ENCODE results near the gene ASCL5. TPM values are rescaled to one million over a fixed set of nuclear protein-coding genes. Genes with fewer than 3 reads are reported as not detected.

The ASCL5 gene
- polyA plus RNA-seq, 3 donors = not detected

- Histone ChIP-seq H3K4me3 (replicated peaks in 1 of 3; ENCODE audit: low read depth in 2 of 3, low read length in 3 of 3) (no peak overlapping the region), H3K27me3 (ENCODE audit: control insufficient read depth in 2 of 2, insufficient read depth in 2 of 2, low read length in 2 of 2) (no peaks in the 10 kb centered on the region), H3K36me3 (replicated peaks in 1 of 2; ENCODE audit: control insufficient read depth in 1 of 2, insufficient read depth in 2 of 2, low read length in 2 of 2) (peaks cover 48 to 74% of the 10 kb centered on the region in 2 donors), H4K20me1 (ENCODE audit: insufficient read depth, low read length) (no peaks in the 10 kb centered on the region), H3K4me1 (ENCODE audit: control insufficient read depth in 1 of 2, insufficient read depth in 2 of 2, low read length in 2 of 2) (peaks cover 8 to 10% of the 10 kb centered on the region in 2 donors), H3K4me2 (replicated peaks; ENCODE audit: extremely low read depth, low read length, poor library complexity, severe bottlenecking) (no peak overlapping the region), H3K9ac (ENCODE audit: insufficient read depth, low read length, poor library complexity, severe bottlenecking) (no peak overlapping the region), H3K27ac (ENCODE audit: low read depth in 1 of 2, low read length in 2 of 2) (no peak overlapping the region), H2AFZ (ENCODE audit: insufficient read depth, low read depth, low read length, poor library complexity, severe bottlenecking) (no peak overlapping the region), H3K9me3 (replicated peaks in 1 of 2; ENCODE audit: control insufficient read depth in 1 of 2, insufficient read depth in 1 of 2, low read length in 2 of 2) (no peaks in the 10 kb centered on the region), H3K79me2 (ENCODE audit: insufficient read depth, low read length) (peaks cover 3% of the 10 kb centered on the region)
- Mint-ChIP-seq H3K9me3 (no peaks in the 10 kb centered on the region), H3K27me3 (ENCODE audit: low read depth in 3 of 3) (peaks cover 0 to 2% (median 1%) of the 10 kb centered on the region in 3 donors), H3K27ac (no peak overlapping the region), H3K36me3 (peaks cover 57 to 64% of the 10 kb centered on the region in 2 donors), H3K4me3 (no peak overlapping the region), H3K4me1 (peaks cover 10% of the 10 kb centered on the region)
- 77% methylated on average over 3 of the region's 4 CpGs for WGBS (ENCODE audit: insufficient coverage)
- no peak for DNase-seq
- TF ChIP-seq CTCF (IDR thresholded peaks at IDR 0.05) = no peak
- intact Hi-C loops (cut with micrococcal nuclease) = no loop called here
Measured at GRCh38 chr1:201149400-201149799, 22.4 kb upstream of the ASCL5 start.

GRCh38 chr1:201147396-201148015 is 20.5 kb upstream of the ASCL5 start:
- peaks cover under 1% of the 10 kb centered on the region for H3K4me1 Mint-ChIP-seq

More at GRCh38 chr1:201147396-201148015, 20.5 kb upstream of the ASCL5 start:
- Mint-ChIP-seq H3K4me3 (no peak overlapping the region), H3K36me3 (peaks cover 76 to 83% of the 10 kb centered on the region in 2 donors), H3K27ac (peak overlapping the region in 2 of 7 donors; percentile 37 to 43), H3K27me3 (ENCODE audit: low read depth in 3 of 3) (peaks cover 0 to 2% (median 1%) of the 10 kb centered on the region in 3 donors), H3K9me3 (no peaks in the 10 kb centered on the region)
- Histone ChIP-seq H3K79me2 (ENCODE audit: insufficient read depth, low read length) (no peaks in the 10 kb centered on the region), H3K4me1 (ENCODE audit: control insufficient read depth in 1 of 2, insufficient read depth in 2 of 2, low read length in 2 of 2) (no peaks in the 10 kb centered on the region), H4K20me1 (ENCODE audit: insufficient read depth, low read length) (no peaks in the 10 kb centered on the region), H3K4me2 (replicated peaks; ENCODE audit: extremely low read depth, low read length, poor library complexity, severe bottlenecking) (no peak overlapping the region), H3K27ac (ENCODE audit: low read depth in 1 of 2, low read length in 2 of 2) (no peak overlapping the region), H3K9me3 (replicated peaks in 1 of 2; ENCODE audit: control insufficient read depth in 1 of 2, insufficient read depth in 1 of 2, low read length in 2 of 2) (no peaks in the 10 kb centered on the region), H2AFZ (ENCODE audit: insufficient read depth, low read depth, low read length, poor library complexity, severe bottlenecking) (no peak overlapping the region), H3K36me3 (replicated peaks in 1 of 2; ENCODE audit: control insufficient read depth in 1 of 2, insufficient read depth in 2 of 2, low read length in 2 of 2) (peaks cover 66 to 93% of the 10 kb centered on the region in 2 donors), H3K9ac (ENCODE audit: insufficient read depth, low read length, poor library complexity, severe bottlenecking) (no peak overlapping the region), H3K4me3 (replicated peaks in 1 of 3; ENCODE audit: low read depth in 2 of 3, low read length in 3 of 3) (no peak overlapping the region), H3K27me3 (ENCODE audit: control insufficient read depth in 2 of 2, insufficient read depth in 2 of 2, low read length in 2 of 2) (no peaks in the 10 kb centered on the region)
- intact Hi-C loops (cut with micrococcal nuclease) = no loop called here
- no peak for DNase-seq
- no peak for TF ChIP-seq CTCF (IDR thresholded peaks at IDR 0.05)
- 88% methylated on average over 12 of the region's 13 CpGs for whole genome bisulfite sequencing (ENCODE audit: insufficient coverage)

Data from CD14-positive monocyte (primary cell).